HG03460 (cell line): ENCODE results near the gene GNL3.

Source experiments
- ATAC-seq: cut with Tn5 transposase; IDR thresholded peaks from one replicate; pipeline ENCODE4 v1.9.1; 2021; ENCODE audit not compliant: unreplicated experiment

The GNL3 gene

GRCh38 chr3:52685285-52685708 is 535 bp upstream of the GNL3 start:
- peak; percentile 74 for ATAC-seq

- no peak for ATAC-seq
Observed at GRCh38 chr3:52688266-52688665, 2.4 kb downstream of the GNL3 start.

- ATAC-seq, result no peak
Observed at GRCh38 chr3:52689151-52689550, 3.3 kb downstream of the GNL3 start.

GRCh38 chr3:52690560-52690959 is 4.7 kb downstream of the GNL3 start:
- no peak for ATAC-seq

GRCh38 chr3:52693071-52693470 is 7.2 kb downstream of the GNL3 start:
- ATAC-seq, result no peak

- no peak for ATAC-seq
Observed at GRCh38 chr3:52694528-52695189, 8.8 kb downstream of the GNL3 start.

- ATAC-seq, result no peak
Observed at GRCh38 chr3:52695798-52696671, 10.2 kb downstream of the GNL3 start.

- ATAC-seq, result no peak
Observed at GRCh38 chr3:52696830-52697631, 11.2 kb downstream of the GNL3 start.

- no peak for ATAC-seq
Observed at GRCh38 chr3:52697632-52697965, 11.8 kb downstream of the GNL3 start.

GRCh38 chr3:52703341-52703740 is 17.5 kb downstream of the GNL3 start:
- no peak for ATAC-seq

- ATAC-seq, result no peak
Observed at GRCh38 chr3:52704611-52705437, 19.0 kb downstream of the GNL3 start.

- no peak for ATAC-seq
Observed at GRCh38 chr3:52705438-52705687, 19.5 kb downstream of the GNL3 start.

GRCh38 chr3:52705688-52706686 is 20.2 kb downstream of the GNL3 start, which contains the start of the genes GLT8D1 and SPCS1:
GLT8D1 (minus strand) TSS chr3:52705791; CDS start chr3:52700460, 5,331 bp downstream.
SPCS1 (plus strand) TSS chr3:52706106; CDS start chr3:52706247, 141 bp downstream.
- ATAC-seq, result peak; percentile 82

- no peak for ATAC-seq
Observed at GRCh38 chr3:52707585-52707984, 21.8 kb downstream of the GNL3 start.

- no peak for ATAC-seq
Observed at GRCh38 chr3:52710512-52710911, 24.7 kb downstream of the GNL3 start.

GRCh38 chr3:52712291-52713212 is 26.7 kb downstream of the GNL3 start:
- no peak for ATAC-seq

GRCh38 chr3:52714335-52715302 is 28.8 kb downstream of the GNL3 start:
- ATAC-seq, result no peak
